Neutrophil (primary cell): ENCODE measurements around the gene PABPN1L.
"Not testable (repeated sequence)": the region's sequence is repeated elsewhere in the genome, so short reads cannot be mapped to it uniquely, and the experiment has no call there.

ENCODE experiments used
- H3K27ac ChIP-seq: fragments of 200-600 bp; sonication (generic); 2 replicates; pipeline ENCODE4 v1.5.1; 2016; ENCODE audit warnings: mild to moderate bottlenecking, moderate library complexity
- H3K27me3 ChIP-seq: fragments of 200-600 bp; sonication (generic); 2 replicates; pipeline ENCODE4 v1.6.0; 2016; ENCODE audit warnings: mild to moderate bottlenecking
- H3K36me3 ChIP-seq: fragments of 200-600 bp; sonication (generic); 2 replicates; pipeline ENCODE4 v1.5.1; 2017
- H3K4me1 ChIP-seq, 2 experiments: fragments of 200-600 bp in 1 of 2; sonication (generic) in 1 of 2; 1 replicate in 1 of 2; 2 replicates in 1 of 2; pipeline versions ENCODE4 v1.5.1 to v1.6.1; 2013 to 2016; ENCODE audit warnings: low read depth in 1 of 2, low read length in 1 of 2, mild to moderate bottlenecking in 1 of 2, moderate library complexity in 1 of 2; ENCODE audit not compliant: control insufficient read depth in 1 of 2, insufficient read depth in 1 of 2
- H3K4me3 ChIP-seq, 2 experiments: fragments of 200-600 bp in 1 of 2; sonication (generic) in 1 of 2; 1 replicate in 1 of 2; 2 replicates in 1 of 2; pipeline ENCODE4 v1.5.1; 2013 to 2016; ENCODE audit warnings: low read depth in 1 of 2, low read length in 1 of 2, mild to moderate bottlenecking in 1 of 2, moderate library complexity in 1 of 2
- H3K9me3 ChIP-seq: fragments of 200-600 bp; sonication (generic); 2 replicates; pipeline ENCODE4 v1.5.1; 2016
- CTCF ChIP-seq: fragments of 200-600 bp; sonication (generic); IDR thresholded peaks from 2 replicates; pipeline ENCODE4 v1.5.1; 2016; ENCODE audit warnings: antibody characterized with exemption

The PABPN1L gene

GRCh38 chr16:88899901-88900661 lies 33.6 kb upstream of the PABPN1L start:
- Histone ChIP-seq H3K9me3 (no peaks in the 10 kb centered on the region), H3K36me3 (peaks cover 71% of the 10 kb centered on the region), H3K4me3 (no peak overlapping the region), H3K27me3 (no peaks in the 10 kb centered on the region), H3K27ac (no peak overlapping the region), H3K4me1 (peaks cover 3 to 5% of the 10 kb centered on the region in 2 experiments)
- no peak for TF ChIP-seq CTCF

- no peak for TF ChIP-seq CTCF
- no peaks in the 10 kb centered on the region for H3K9me3 ChIP-seq
- peaks cover 85% of the 10 kb centered on the region for H3K36me3 ChIP-seq
- no peak overlapping the region for H3K27ac ChIP-seq
- H3K27me3 ChIP-seq, result no peaks in the 10 kb centered on the region
- H3K4me3 ChIP-seq, result no peak overlapping the region
- H3K4me1 ChIP-seq, result no peaks in the 10 kb centered on the region
Observed at GRCh38 chr16:88897696-88898425, 31.4 kb upstream of the PABPN1L start.

GRCh38 chr16:88896238-88897070 lies 30.0 kb upstream of the PABPN1L start:
- no peaks in the 10 kb centered on the region for H3K27me3 ChIP-seq
- H3K4me1 ChIP-seq, result no peaks in the 10 kb centered on the region
- TF ChIP-seq CTCF, result no peak
- peaks cover 91% of the 10 kb centered on the region for H3K36me3 ChIP-seq
- no peak overlapping the region for H3K27ac ChIP-seq
- no peak overlapping the region for H3K4me3 ChIP-seq
- H3K9me3 ChIP-seq, result no peaks in the 10 kb centered on the region

GRCh38 chr16:88895335-88895734 lies 28.9 kb upstream of the PABPN1L start:
- H3K4me1 ChIP-seq, result no peaks in the 10 kb centered on the region
- peaks cover under 1% of the 10 kb centered on the region for H3K9me3 ChIP-seq
- H3K4me3 ChIP-seq, result no peak overlapping the region
- no peak for TF ChIP-seq CTCF
- H3K27me3 ChIP-seq, result no peaks in the 10 kb centered on the region
- H3K36me3 ChIP-seq, result peaks cover 91% of the 10 kb centered on the region
- H3K27ac ChIP-seq, result no peak overlapping the region

GRCh38 chr16:88894681-88895300 lies 28.3 kb upstream of the PABPN1L start:
- Histone ChIP-seq H3K4me3 (no peak overlapping the region), H3K4me1 (no peaks in the 10 kb centered on the region), H3K36me3 (peaks cover 91% of the 10 kb centered on the region), H3K9me3 (peaks cover 5% of the 10 kb centered on the region), H3K27me3 (no peaks in the 10 kb centered on the region), H3K27ac (no peak overlapping the region)
- no peak for TF ChIP-seq CTCF

- H3K4me1 ChIP-seq, H3K27me3 ChIP-seq, H3K27ac ChIP-seq, H3K4me3 ChIP-seq, H3K9me3 ChIP-seq: not testable (repeated sequence)
- H3K36me3 ChIP-seq, result peaks cover 91% of the 10 kb centered on the region
Observed at GRCh38 chr16:88894266-88894665, 27.8 kb upstream of the PABPN1L start.
